Measurements from ENCODE around the gene CDC42. TPM values are rescaled to one million over a fixed set of nuclear protein-coding genes. Genes with fewer than 3 reads are reported as not detected.
"Not testable (repeated sequence)": the region's sequence is repeated elsewhere in the genome, so short reads cannot be mapped to it uniquely, and the experiment has no call there.

Gene CDC42
- total RNA-seq, 1 experiment from 2014 or later, result 198 TPM

DNA sequence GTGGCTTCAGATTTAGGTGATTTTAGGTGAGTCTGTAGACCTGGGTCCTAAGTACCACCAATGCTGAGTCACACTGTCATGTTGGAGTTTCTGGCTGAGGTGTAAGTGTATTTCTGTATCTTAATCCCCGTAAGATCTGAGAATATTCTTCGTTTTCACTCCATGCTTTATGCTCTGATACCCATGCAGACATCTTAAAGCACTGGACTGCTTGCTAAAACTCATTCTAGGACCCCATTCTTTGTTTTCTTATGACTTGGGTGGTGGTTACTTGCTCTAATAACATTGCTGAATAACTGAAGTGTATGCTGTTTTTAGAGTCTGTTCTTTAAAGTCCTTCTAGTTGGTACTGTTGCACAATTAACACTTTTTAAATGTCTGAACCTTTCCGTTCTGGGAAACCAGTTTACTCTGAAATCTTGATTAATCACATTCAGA lies 36.6 kb downstream of the CDC42 start:
- intact Hi-C loops (cut with micrococcal nuclease; ENCODE audit: unreplicated experiment), result no loop called here
- no peak for DNase-seq (ENCODE audit: low spot score)
- peak overlapping the region; percentile 45 for H3K27ac ChIP-seq (ENCODE audit: low read depth, low read length, poor library complexity, severe bottlenecking)
- H3K4me3 ChIP-seq (ENCODE audit: low read depth, low read length, poor library complexity, severe bottlenecking), result no peak overlapping the region
- no peaks in the 10 kb centered on the region for H3K9me3 ChIP-seq (ENCODE audit: low read depth, low read length, poor library complexity, severe bottlenecking)
- no peaks in the 10 kb centered on the region for H3K27me3 ChIP-seq (replicated peaks; ENCODE audit: insufficient read depth, low read depth, low read length, poor library complexity)
- BruUV-seq (replicated peaks), result no TSS peak
- CTCF ChIA-PET, result no interaction called here
- H3K4me1 ChIP-seq (ENCODE audit: insufficient read depth, low read length, poor library complexity, severe bottlenecking), result peaks cover 11% of the 10 kb centered on the region
- POLR2A ChIA-PET (ENCODE audit: low non-redundant PET), result no interaction called here
- H3K36me3 ChIP-seq (ENCODE audit: insufficient read depth, low read length, poor library complexity, severe bottlenecking), result peaks cover 19% of the 10 kb centered on the region
- no peak for TF ChIP-seq EZH2 (IDR thresholded peaks at IDR 0.05; ENCODE audit: borderline replicate concordance, low read depth, low read length, poor library complexity, severe bottlenecking)

DNA sequence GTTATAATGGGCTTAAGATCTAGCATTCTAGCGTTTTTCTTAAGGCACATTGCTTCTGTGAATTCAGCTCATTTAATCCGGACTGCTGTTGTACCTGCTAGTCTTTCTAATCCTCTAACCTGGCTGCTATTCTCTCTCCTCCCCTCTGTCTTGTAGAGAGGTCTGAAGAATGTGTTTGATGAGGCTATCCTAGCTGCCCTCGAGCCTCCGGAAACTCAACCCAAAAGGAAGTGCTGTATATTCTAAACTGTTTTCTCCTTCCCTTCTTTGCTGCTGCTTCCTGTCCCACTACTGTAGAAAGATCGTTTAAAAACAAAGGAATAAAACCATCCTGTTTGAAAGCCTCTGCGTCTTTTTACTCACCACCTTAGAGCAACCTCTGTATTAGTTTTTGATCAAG lies 37.3 kb downstream of the CDC42 start:
- H3K27me3 ChIP-seq (replicated peaks; ENCODE audit: insufficient read depth, low read depth, low read length, poor library complexity), result no peaks in the 10 kb centered on the region
- peaks cover 22% of the 10 kb centered on the region for H3K36me3 ChIP-seq (ENCODE audit: insufficient read depth, low read length, poor library complexity, severe bottlenecking)
- H3K4me3 ChIP-seq (ENCODE audit: low read depth, low read length, poor library complexity, severe bottlenecking), result no peak overlapping the region
- intact Hi-C loops (cut with micrococcal nuclease; ENCODE audit: unreplicated experiment), result no loop called here
- no peak for DNase-seq (ENCODE audit: low spot score)
- ChIA-PET CTCF (no interaction called here), POLR2A (ENCODE audit: low non-redundant PET) (no interaction called here)
- no peak overlapping the region for H3K27ac ChIP-seq (ENCODE audit: low read depth, low read length, poor library complexity, severe bottlenecking)
- H3K4me1 ChIP-seq (ENCODE audit: insufficient read depth, low read length, poor library complexity, severe bottlenecking), result peaks cover 11% of the 10 kb centered on the region
- no TSS peak for BruUV-seq (replicated peaks)
- no peak for TF ChIP-seq CTCF (conservative IDR thresholded peaks at IDR 0.05; ENCODE audit: low read depth, low read length)
- no peak for TF ChIP-seq EZH2 (IDR thresholded peaks at IDR 0.05; ENCODE audit: borderline replicate concordance, low read depth, low read length, poor library complexity, severe bottlenecking)
- H3K9me3 ChIP-seq (ENCODE audit: low read depth, low read length, poor library complexity, severe bottlenecking), result no peaks in the 10 kb centered on the region

GRCh38 chr1:22090867-22091266 lies 38.4 kb downstream of the CDC42 start:
- ChIA-PET POLR2A (ENCODE audit: low non-redundant PET) (no interaction called here), CTCF (no interaction called here)
- no peaks in the 10 kb centered on the region for H3K9me3 ChIP-seq (ENCODE audit: low read depth, low read length, poor library complexity, severe bottlenecking)
- H3K36me3 ChIP-seq (ENCODE audit: insufficient read depth, low read length, poor library complexity, severe bottlenecking), result peaks cover 19% of the 10 kb centered on the region
- no peak overlapping the region for H3K27ac ChIP-seq (ENCODE audit: low read depth, low read length, poor library complexity, severe bottlenecking)
- no TSS peak for BruUV-seq (replicated peaks)
- no peak for TF ChIP-seq EZH2 (IDR thresholded peaks at IDR 0.05; ENCODE audit: borderline replicate concordance, low read depth, low read length, poor library complexity, severe bottlenecking)
- no peak for TF ChIP-seq CTCF (conservative IDR thresholded peaks at IDR 0.05; ENCODE audit: low read depth, low read length)
- intact Hi-C loops (cut with micrococcal nuclease; ENCODE audit: unreplicated experiment), result no loop called here
- H3K27me3 ChIP-seq (replicated peaks; ENCODE audit: insufficient read depth, low read depth, low read length, poor library complexity), result no peaks in the 10 kb centered on the region
- no peak for DNase-seq (ENCODE audit: low spot score)
- peaks cover 11% of the 10 kb centered on the region for H3K4me1 ChIP-seq (ENCODE audit: insufficient read depth, low read length, poor library complexity, severe bottlenecking)
- H3K4me3 ChIP-seq (ENCODE audit: low read depth, low read length, poor library complexity, severe bottlenecking), result no peak overlapping the region

- H3K27ac ChIP-seq (ENCODE audit: low read depth, low read length, poor library complexity, severe bottlenecking); POLR2A ChIA-PET (ENCODE audit: low non-redundant PET); H3K4me3 ChIP-seq (ENCODE audit: low read depth, low read length, poor library complexity, severe bottlenecking); H3K27me3 ChIP-seq (replicated peaks; ENCODE audit: insufficient read depth, low read depth, low read length, poor library complexity); CTCF ChIA-PET; H3K36me3 ChIP-seq (ENCODE audit: insufficient read depth, low read length, poor library complexity, severe bottlenecking); H3K9me3 ChIP-seq (ENCODE audit: low read depth, low read length, poor library complexity, severe bottlenecking); intact Hi-C loops (cut with micrococcal nuclease; ENCODE audit: unreplicated experiment): not testable (repeated sequence)
- peaks cover 15% of the 10 kb centered on the region for H3K4me1 ChIP-seq (ENCODE audit: insufficient read depth, low read length, poor library complexity, severe bottlenecking)
- peak; percentile 41 for DNase-seq (ENCODE audit: low spot score)
- BruUV-seq (replicated peaks), result TSS peak; percentile 85
These were observed 39.7 kb downstream of the CDC42 start for GRCh38 chr1:22092026-22092768.
